Gastrocnemius medialis (tissue), 4 donors: ENCODE measurements around the gene LMO7. TPM values are rescaled to one million over a fixed set of nuclear protein-coding genes. Genes with fewer than 3 reads are reported as not detected.

Source experiments
- ATAC-seq, 2 donors: fragments of 150-250 bp; one replicate each; pipeline ENCODE4 v1.9.1; 2016
- DNase-seq, 2 donors: peaks; one replicate each; pipeline ENCODE4 v3.0.0-alpha.2; 2019
- H3K27ac ChIP-seq, 4 donors: fragments of 200-600 bp; sonication (generic); 1 replicate in 1 of 4; 2 replicates in 3 of 4; pipeline ENCODE4 v1.5.1; 2016 to 2018; ENCODE audit warnings: mild to moderate bottlenecking in 2 of 4, moderate library complexity in 1 of 4
- H3K27me3 ChIP-seq, 3 donors: fragments of 200-600 bp; sonication (generic) in 2 of 3; 1 replicate in 1 of 3; 2 replicates in 2 of 3; pipeline versions ENCODE4 v1.5.1 to v1.6.0; 2016 to 2019; ENCODE audit warnings: mild to moderate bottlenecking in 1 of 3, moderate library complexity in 1 of 3
- H3K36me3 ChIP-seq, 2 donors: fragments of 200-600 bp; sonication (generic) in 1 of 2; one replicate each; pipeline ENCODE4 v1.5.1; 2017 to 2018
- H3K4me1 ChIP-seq, 2 donors: fragments of 200-600 bp; sonication (generic) in 1 of 2; one replicate each; pipeline ENCODE4 v1.5.1; 2016 to 2017; ENCODE audit warnings: mild to moderate bottlenecking in 2 of 2
- H3K4me3 ChIP-seq, 4 donors: fragments of 200-600 bp; sonication (generic) in 3 of 4; 1 replicate in 1 of 4; 2 replicates in 3 of 4; pipeline ENCODE4 v1.5.1; 2016 to 2019; ENCODE audit warnings: mild to moderate bottlenecking in 2 of 4
- H3K9me3 ChIP-seq, 3 donors: fragments of 200-600 bp; sonication (generic) in 2 of 3; 1 replicate in 1 of 3; 2 replicates in 2 of 3; pipeline ENCODE4 v1.5.1; 2016 to 2019
- CTCF ChIP-seq, 5 experiments: fragments of 450-650 bp in 3 of 5; fragments of 200-600 bp in 2 of 5; sonication (generic) in 2 of 5; IDR thresholded peaks in 4 of 5; conservative IDR thresholded peaks in 1 of 5; 1 replicate in 4 of 5; 2 replicates in 1 of 5; pipeline ENCODE4 v1.5.1; 2016 to 2019; ENCODE audit warnings: antibody characterized with exemption in 5 of 5, mild to moderate bottlenecking in 3 of 5, moderate library complexity in 3 of 5
- POLR2A ChIP-seq, 2 donors: fragments of 450-650 bp; IDR thresholded peaks; one replicate each; pipeline ENCODE4 v1.6.1; 2017; ENCODE audit warnings: antibody characterized with exemption in 2 of 2, mild to moderate bottlenecking in 2 of 2, moderate library complexity in 2 of 2
- in situ Hi-C, 4 donors: fragments of 200-750 bp; cut with MboI; loops; one replicate each; pipeline versions ENCODE4 v1.15.0 to v1.8.0; 2017; ENCODE audit warnings: low sequenced_read_pairs in 4 of 4
- intact Hi-C: fragments of 100-400 bp; cut with DNase I; formaldehyde crosslinking; loops from one replicate; pipeline ENCODE4 v1.15.1; 2023; ENCODE audit warnings: low total_unique reads
- total RNA-seq, 4 donors: library from RNA; depleted of rRNA; stranded (reverse); fragments of >200 nt; gene quantifications; one replicate each; pipeline versions ENCODE4 v1.1.0 to v1.2.3, GENCODE V29; 2016

LMO7 gene
- total RNA-seq, 4 donors from 2014 or later = 68.3 to 134 (median 95.9) TPM

GRCh38 chr13:75745387-75745786 is 109.3 kb downstream of the LMO7 start:
- no peak for TF ChIP-seq POLR2A (IDR thresholded peaks at IDR 0.05)
- no peak for TF ChIP-seq CTCF (IDR thresholded peaks at IDR 0.05 in 4 of 5, conservative IDR thresholded peaks at IDR 0.05 in 1 of 5)
- Histone ChIP-seq H3K36me3 (no peaks in the 10 kb centered on the region), H3K27ac (no peak overlapping the region), H3K9me3 (no peaks in the 10 kb centered on the region), H3K4me3 (no peak overlapping the region), H3K27me3 (no peaks in the 10 kb centered on the region), H3K4me1 (peaks cover 3 to 25% of the 10 kb centered on the region in 2 donors)
- no peak for DNase-seq
- intact Hi-C loops = no loop called here
- in situ Hi-C loops = no loop called here
- no peak for ATAC-seq

- H3K4me3 ChIP-seq = no peak overlapping the region
- DNase-seq (no peak), ATAC-seq (no peak)
- no peaks in the 10 kb centered on the region for H3K27me3 ChIP-seq
- H3K36me3 ChIP-seq = no peaks in the 10 kb centered on the region
- peak overlapping the region in 2 of 4 donors; percentile 68 to 70 for H3K27ac ChIP-seq
- intact Hi-C loops = no loop called here
- TF ChIP-seq POLR2A (IDR thresholded peaks at IDR 0.05) (no peak), CTCF (IDR thresholded peaks at IDR 0.05 in 4 of 5, conservative IDR thresholded peaks at IDR 0.05 in 1 of 5) (no peak)
- peaks cover 0 to 11% of the 10 kb centered on the region in 2 donors for H3K4me1 ChIP-seq
- in situ Hi-C loops = no loop called here
- no peaks in the 10 kb centered on the region for H3K9me3 ChIP-seq
Observed at GRCh38 chr13:75748874-75749273, 112.7 kb downstream of the LMO7 start.

- no peak for TF ChIP-seq CTCF (IDR thresholded peaks at IDR 0.05 in 4 of 5, conservative IDR thresholded peaks at IDR 0.05 in 1 of 5)
- no peak for TF ChIP-seq POLR2A (IDR thresholded peaks at IDR 0.05)
- H3K36me3 ChIP-seq = no peaks in the 10 kb centered on the region
- in situ Hi-C loops (no loop called here), intact Hi-C loops (no loop called here)
- H3K4me3 ChIP-seq = peak overlapping the region in 1 of 4 donors; percentile 13
- peaks cover 0 to 11% of the 10 kb centered on the region in 2 donors for H3K4me1 ChIP-seq
- H3K27ac ChIP-seq = peak overlapping the region; percentile 9 to 70 (median 51)
- no peaks in the 10 kb centered on the region for H3K9me3 ChIP-seq
- DNase-seq (peak; percentile 24 to 72), ATAC-seq (peak; percentile 71 to 88)
- H3K27me3 ChIP-seq = no peaks in the 10 kb centered on the region
Observed at GRCh38 chr13:75749407-75749806, 113.3 kb downstream of the LMO7 start.

- intact Hi-C loops = loop anchor here (10.0 kb wide), 1 partner anchor 387 kb away; no protein-coding TSS in a partner anchor
- ATAC-seq = no peak
- in situ Hi-C loops = no loop called here
Observed at GRCh38 chr13:75751350-75751749, 115.2 kb downstream of the LMO7 start.

More at GRCh38 chr13:75751350-75751749, 115.2 kb downstream of the LMO7 start:
- no peak for TF ChIP-seq POLR2A (IDR thresholded peaks at IDR 0.05)
- no peak for TF ChIP-seq CTCF (IDR thresholded peaks at IDR 0.05 in 4 of 5, conservative IDR thresholded peaks at IDR 0.05 in 1 of 5)
- Histone ChIP-seq H3K9me3 (no peaks in the 10 kb centered on the region), H3K27me3 (no peaks in the 10 kb centered on the region), H3K4me3 (no peak overlapping the region), H3K36me3 (no peaks in the 10 kb centered on the region), H3K4me1 (peaks cover 0 to 11% of the 10 kb centered on the region in 2 donors), H3K27ac (no peak overlapping the region)
- DNase-seq = no peak
